WERI-Rb-1 (cell line): ENCODE measurements around the gene INSIG2.

Experiments
- DNase-seq: peaks from one replicate; pipeline ENCODE4 v3.0.0-alpha.2; 2020
- H3K27ac ChIP-seq: fragments of 250-450 bp; sonication (Bioruptor Pico); 2 replicates; pipeline ENCODE4 v1.5.1; 2020; ENCODE audit warnings: mild to moderate bottlenecking, moderate library complexity
- H3K27me3 ChIP-seq: fragments of 250-450 bp; sonication (Bioruptor Pico); 2 replicates; pipeline ENCODE4 v1.5.1; 2021; ENCODE audit warnings: mild to moderate bottlenecking, low read depth, moderate library complexity; ENCODE audit not compliant: insufficient read depth, severe bottlenecking
- H3K36me3 ChIP-seq: fragments of 250-450 bp; sonication (Bioruptor Pico); 2 replicates; pipeline ENCODE4 v1.5.1; 2020; ENCODE audit warnings: mild to moderate bottlenecking, moderate library complexity
- H3K4me3 ChIP-seq: 2 replicates; pipeline ENCODE4 v1.5.1; 2011; ENCODE audit warnings: low read depth, mild to moderate bottlenecking, control low read depth, low read length
- H3K9me3 ChIP-seq: fragments of 250-450 bp; sonication (Bioruptor Pico); 2 replicates; pipeline ENCODE4 v1.5.1; 2021; ENCODE audit warnings: mild to moderate bottlenecking, moderate library complexity; ENCODE audit not compliant: severe bottlenecking
- CTCF ChIP-seq: IDR thresholded peaks from 2 replicates; pipeline ENCODE4 v1.5.1; 2011; ENCODE audit warnings: low read depth, mild to moderate bottlenecking, control low read depth, inconsistent platforms, low read length

INSIG2 gene

DNA sequence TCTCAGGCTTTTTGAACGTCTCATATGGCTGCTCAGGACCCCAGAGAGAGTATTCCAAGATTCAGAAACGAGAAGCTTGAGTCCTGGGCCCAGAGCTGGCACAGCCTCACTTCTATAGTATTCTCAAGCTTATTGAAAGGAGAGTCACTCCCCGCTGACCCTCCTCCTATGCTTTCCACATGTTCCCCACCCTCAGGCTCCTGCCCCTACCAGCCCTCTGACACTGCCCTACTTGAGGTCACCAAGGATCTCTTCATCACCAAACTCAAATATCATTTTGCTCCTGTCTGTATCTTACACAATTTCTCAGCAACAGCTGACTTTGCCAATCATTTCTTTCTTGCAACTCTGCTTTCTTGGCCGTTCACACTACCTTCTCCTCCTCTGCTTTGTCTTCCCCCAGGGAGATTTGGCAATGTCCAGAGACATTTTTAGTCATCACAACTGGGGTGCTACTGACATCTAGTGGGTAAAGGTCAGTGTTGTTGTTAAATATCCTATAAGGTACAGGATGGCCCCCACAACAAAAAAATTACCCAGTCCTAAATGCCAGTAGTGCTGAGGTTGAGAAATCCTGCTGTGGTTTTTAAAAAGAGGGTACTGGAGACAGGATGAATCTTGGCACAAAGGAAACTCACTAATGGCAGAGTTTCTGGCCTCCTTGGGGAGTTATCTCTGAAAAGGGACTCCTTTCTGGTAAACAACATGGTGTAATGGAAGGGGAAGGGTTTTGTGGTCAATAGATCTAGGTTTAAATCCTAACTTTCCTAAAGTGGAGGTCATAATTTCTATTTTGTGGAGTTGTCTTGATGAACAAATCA lies 26.9 kb upstream of the INSIG2 start:
- H3K27me3 ChIP-seq, result peaks cover 85% of the 10 kb centered on the region
- no peak overlapping the region for H3K27ac ChIP-seq
- H3K4me3 ChIP-seq, result no peak overlapping the region
- no peak for DNase-seq
- peak; percentile 14; the same call in 1 of the 2 replicates for TF ChIP-seq CTCF
- H3K9me3 ChIP-seq, result no peaks in the 10 kb centered on the region
- H3K36me3 ChIP-seq, result no peaks in the 10 kb centered on the region

GRCh38 chr2:118062048-118062447 lies 26.2 kb upstream of the INSIG2 start:
- DNase-seq, result no peak
- H3K36me3 ChIP-seq, result no peaks in the 10 kb centered on the region
- H3K9me3 ChIP-seq, result no peaks in the 10 kb centered on the region
- no peak overlapping the region for H3K27ac ChIP-seq
- H3K4me3 ChIP-seq, result no peak overlapping the region
- TF ChIP-seq CTCF, result no peak
- peaks cover 83% of the 10 kb centered on the region for H3K27me3 ChIP-seq

DNA sequence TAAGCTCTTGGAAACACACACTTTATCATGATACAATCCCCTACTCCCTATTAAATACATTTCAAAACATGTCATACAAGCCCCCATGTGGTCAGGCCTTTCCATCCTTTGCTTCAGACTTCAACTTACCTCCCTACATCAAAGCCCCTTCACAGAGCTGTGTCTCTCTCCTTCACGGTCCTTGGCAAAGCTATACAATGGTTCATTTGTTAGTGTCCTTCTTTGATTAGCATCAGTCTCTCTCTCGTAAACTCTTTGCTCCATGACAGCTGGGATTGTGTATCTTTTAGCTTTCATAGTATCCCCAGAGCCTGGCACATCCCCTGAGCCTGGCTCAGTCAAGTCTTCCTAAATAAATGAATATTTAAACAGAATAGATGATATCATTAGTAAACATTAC lies 25.6 kb upstream of the INSIG2 start:
- DNase-seq, result no peak
- TF ChIP-seq CTCF, result no peak
- Histone ChIP-seq H3K4me3 (no peak overlapping the region), H3K9me3 (no peaks in the 10 kb centered on the region), H3K36me3 (no peaks in the 10 kb centered on the region), H3K27ac (no peak overlapping the region), H3K27me3 (peaks cover 83% of the 10 kb centered on the region)

DNA sequence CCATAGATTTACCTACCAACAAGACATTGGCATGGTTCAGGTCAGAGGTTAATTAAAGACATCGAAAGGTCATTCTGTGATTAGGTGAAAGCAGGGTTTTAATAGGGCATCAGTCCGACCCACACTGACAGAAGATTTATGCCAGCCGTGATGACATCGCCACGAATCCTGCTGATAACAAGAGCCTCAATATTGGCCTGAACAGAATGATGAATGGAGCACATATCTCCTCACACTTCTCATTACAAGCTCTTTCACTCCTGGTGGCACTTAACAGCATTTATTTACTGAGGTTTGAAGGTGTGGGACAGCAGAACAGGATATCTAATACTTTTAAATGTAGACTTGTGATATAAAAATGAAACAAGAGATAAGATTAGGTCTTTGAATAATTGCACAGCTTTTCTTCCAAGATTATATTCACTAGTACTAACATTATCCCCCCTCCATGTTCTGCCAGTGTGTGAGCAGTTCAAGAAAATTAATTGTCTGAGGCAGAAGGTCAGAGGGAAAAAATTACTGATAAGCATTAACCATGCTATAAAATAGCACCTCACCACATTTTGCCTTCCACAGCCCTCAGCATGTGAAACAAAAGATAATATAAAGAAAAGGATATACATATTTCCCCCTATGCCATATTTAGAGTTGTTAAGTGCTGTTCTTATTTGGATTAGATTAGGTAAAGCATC lies 23.1 kb upstream of the INSIG2 start:
- no peaks in the 10 kb centered on the region for H3K36me3 ChIP-seq
- H3K4me3 ChIP-seq, result no peak overlapping the region
- DNase-seq, result no peak
- H3K9me3 ChIP-seq, result no peaks in the 10 kb centered on the region
- no peak for TF ChIP-seq CTCF
- H3K27ac ChIP-seq, result no peak overlapping the region
- H3K27me3 ChIP-seq, result peaks cover 83% of the 10 kb centered on the region

DNA sequence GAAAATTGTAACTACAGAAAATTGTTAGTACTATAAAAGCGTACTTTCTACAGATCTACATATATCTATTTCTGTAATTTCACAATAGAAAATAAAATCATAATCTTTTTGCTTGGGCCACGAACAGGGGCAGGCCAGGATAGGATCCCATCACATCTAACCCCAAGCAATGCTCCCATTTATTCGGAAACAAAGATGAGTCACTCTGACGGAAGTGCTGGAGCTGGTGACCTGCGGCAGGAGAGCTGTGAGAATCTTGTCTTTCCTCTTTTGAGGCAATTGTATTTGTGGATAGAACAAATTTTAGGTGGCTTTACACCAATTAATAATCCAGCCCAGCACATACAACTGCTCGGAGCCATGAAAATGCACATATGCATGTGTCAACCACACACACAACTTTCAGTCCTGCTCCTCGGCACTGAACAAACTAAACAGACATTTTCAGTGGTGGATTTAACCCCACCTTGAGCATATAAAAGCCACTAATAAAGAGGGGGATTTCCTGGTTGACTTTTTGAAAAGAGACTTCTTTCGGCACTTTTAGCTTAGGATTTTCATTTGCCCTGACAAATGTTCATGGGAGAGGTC lies 22.3 kb upstream of the INSIG2 start:
- no peak overlapping the region for H3K27ac ChIP-seq
- DNase-seq, result no peak
- no peak overlapping the region for H3K4me3 ChIP-seq
- no peak for TF ChIP-seq CTCF
- H3K9me3 ChIP-seq, result no peaks in the 10 kb centered on the region
- H3K36me3 ChIP-seq, result no peaks in the 10 kb centered on the region
- peaks cover 83% of the 10 kb centered on the region for H3K27me3 ChIP-seq
